Smooth muscle cell (in vitro differentiated cells): ENCODE data around the gene KRT6B. TPM values are rescaled to one million over a fixed set of nuclear protein-coding genes. Genes with fewer than 3 reads are reported as not detected.

ENCODE experiments used
- DNase-seq: peaks from one replicate; lab custom pipeline; 2025; ENCODE audit not compliant: unreplicated experiment; lab: John Stamatoyannopoulos, UW
- H2AFZ ChIP-seq: fragments of 200-600 bp; sonication (generic); 2 replicates; pipeline ENCODE4 v1.6.0; 2016; ENCODE audit warnings: antibody characterized with exemption, low read depth, mild to moderate bottlenecking
- H3F3A ChIP-seq: fragments of 200-600 bp; sonication (generic); 2 replicates; pipeline ENCODE4 v1.6.0; 2017; ENCODE audit warnings: antibody characterized with exemption, low read depth
- H3K27ac ChIP-seq: fragments of 200-600 bp; sonication (generic); 2 replicates; pipeline ENCODE4 v1.5.1; 2016; ENCODE audit warnings: low read depth, mild to moderate bottlenecking
- H3K27me3 ChIP-seq: fragments of 200-600 bp; sonication (generic); 2 replicates; pipeline ENCODE4 v1.6.1; 2016; ENCODE audit warnings: low read depth, mild to moderate bottlenecking
- H3K36me3 ChIP-seq: fragments of 200-600 bp; sonication (generic); 2 replicates; pipeline ENCODE4 v1.5.1; 2016; ENCODE audit warnings: low read depth
- H3K4me1 ChIP-seq: fragments of 200-600 bp; sonication (generic); 2 replicates; pipeline ENCODE4 v1.5.1; 2016; ENCODE audit warnings: low read depth
- H3K4me2 ChIP-seq: fragments of 200-600 bp; sonication (generic); 2 replicates; pipeline ENCODE4 v1.6.0; 2016; ENCODE audit warnings: mild to moderate bottlenecking
- H3K4me3 ChIP-seq: fragments of 200-600 bp; sonication (generic); 2 replicates; pipeline ENCODE4 v1.5.1; 2016; ENCODE audit warnings: mild to moderate bottlenecking
- H3K79me2 ChIP-seq: fragments of 200-600 bp; sonication (generic); 2 replicates; pipeline ENCODE4 v1.6.0; 2016; ENCODE audit warnings: low read depth, mild to moderate bottlenecking
- H3K9ac ChIP-seq: fragments of 200-600 bp; sonication (generic); 2 replicates; pipeline ENCODE4 v1.6.0; 2016; ENCODE audit warnings: low read depth
- H3K9me3 ChIP-seq: fragments of 200-600 bp; sonication (generic); replicated peaks from 2 replicates; pipeline ENCODE4 v1.5.1; 2016; ENCODE audit warnings: low read depth
- H4K20me1 ChIP-seq: fragments of 200-600 bp; sonication (generic); 2 replicates; pipeline ENCODE4 v1.6.0; 2016; ENCODE audit warnings: low read depth
- WGBS: methylation state at CpG from one replicate; pipeline ENCODE4 v1.1.7; 2016; ENCODE audit warnings: low lambda C conversion rate; 5-methylcytosine and 5-hydroxymethylcytosine counted together
- polyA plus RNA-seq: library from polyadenylated mRNA; unstranded; fragments of >200 nt; fragmentation: Nextera tagmentation; extraction: Ambion mirVana; gene quantifications from 2 replicates; pipeline ENCODE4 v1.2.1, GENCODE V29; 2016
- total RNA-seq: library from RNA; depleted of rRNA; stranded (reverse); fragments of >200 nt; gene quantifications from 2 replicates; pipeline ENCODE4 v1.2.3, GENCODE V29; 2014
- TF ChIP-seq, protein P1 (sequence below): fragments of 200-600 bp; sonication (generic); IDR thresholded peaks from 2 replicates; pipeline ENCODE4 v1.5.1; 2017; ENCODE audit warnings: borderline replicate concordance, mild to moderate bottlenecking, antibody characterized with exemption; ENCODE audit not compliant: insufficient read depth, poor library complexity, severe bottlenecking

Gene KRT6B
- total and polyA plus RNA-seq, 2 experiments from 2014 or later: 248 to 336 TPM

DNA sequence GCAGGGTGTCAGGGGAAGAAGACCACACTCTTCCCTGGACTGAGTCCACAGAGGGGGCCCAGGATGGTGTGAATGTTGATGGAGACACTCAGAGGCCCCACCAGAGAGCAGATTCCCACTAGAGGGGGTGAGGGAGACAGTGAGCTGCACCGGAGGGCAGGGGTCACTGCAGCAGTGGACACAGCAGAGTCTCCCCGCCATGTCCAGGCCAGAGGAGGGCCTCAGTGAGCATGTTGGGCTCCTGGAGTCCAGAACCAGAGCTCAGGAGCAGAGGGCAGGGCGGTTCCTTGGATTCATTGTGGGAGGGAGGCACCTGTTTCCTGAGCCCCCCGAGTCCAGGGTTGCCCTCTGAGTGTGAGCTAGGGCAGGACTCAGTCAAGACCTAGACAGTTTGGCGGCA is 44.0 kb downstream of the KRT6B start:
- DNase-seq: no peak
- H3K36me3 ChIP-seq: no peaks in the 10 kb centered on the region
- no peaks in the 10 kb centered on the region for H3F3A ChIP-seq
- TF ChIP-seq, protein P1, sequence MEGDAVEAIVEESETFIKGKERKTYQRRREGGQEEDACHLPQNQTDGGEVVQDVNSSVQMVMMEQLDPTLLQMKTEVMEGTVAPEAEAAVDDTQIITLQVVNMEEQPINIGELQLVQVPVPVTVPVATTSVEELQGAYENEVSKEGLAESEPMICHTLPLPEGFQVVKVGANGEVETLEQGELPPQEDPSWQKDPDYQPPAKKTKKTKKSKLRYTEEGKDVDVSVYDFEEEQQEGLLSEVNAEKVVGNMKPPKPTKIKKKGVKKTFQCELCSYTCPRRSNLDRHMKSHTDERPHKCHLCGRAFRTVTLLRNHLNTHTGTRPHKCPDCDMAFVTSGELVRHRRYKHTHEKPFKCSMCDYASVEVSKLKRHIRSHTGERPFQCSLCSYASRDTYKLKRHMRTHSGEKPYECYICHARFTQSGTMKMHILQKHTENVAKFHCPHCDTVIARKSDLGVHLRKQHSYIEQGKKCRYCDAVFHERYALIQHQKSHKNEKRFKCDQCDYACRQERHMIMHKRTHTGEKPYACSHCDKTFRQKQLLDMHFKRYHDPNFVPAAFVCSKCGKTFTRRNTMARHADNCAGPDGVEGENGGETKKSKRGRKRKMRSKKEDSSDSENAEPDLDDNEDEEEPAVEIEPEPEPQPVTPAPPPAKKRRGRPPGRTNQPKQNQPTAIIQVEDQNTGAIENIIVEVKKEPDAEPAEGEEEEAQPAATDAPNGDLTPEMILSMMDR: no peak
- H3K79me2 ChIP-seq: no peaks in the 10 kb centered on the region
- H3K4me1 ChIP-seq: no peaks in the 10 kb centered on the region
- H3K9ac ChIP-seq: no peak overlapping the region
- no peaks in the 10 kb centered on the region for H3K27me3 ChIP-seq
- no peak overlapping the region for H3K4me2 ChIP-seq
- no peaks in the 10 kb centered on the region for H4K20me1 ChIP-seq
- H2AFZ ChIP-seq: no peak overlapping the region
- H3K9me3 ChIP-seq: no peaks in the 10 kb centered on the region
- H3K4me3 ChIP-seq: no peak overlapping the region
- H3K27ac ChIP-seq: no peak overlapping the region
- 91% methylated on average over 5 of the region's 5 CpGs for WGBS

- Histone ChIP-seq H3K27me3 (no peaks in the 10 kb centered on the region), H3K9me3 (no peaks in the 10 kb centered on the region), H3K79me2 (no peaks in the 10 kb centered on the region)
Observed at GRCh38 chr12:52405922-52406385, 46.0 kb downstream of the KRT6B start, which contains the start of gene KRT82. TSS of gene KRT82 (minus strand) at chr12:52406335. CDS start at chr12:52406277, 58 bp downstream.

DNA sequence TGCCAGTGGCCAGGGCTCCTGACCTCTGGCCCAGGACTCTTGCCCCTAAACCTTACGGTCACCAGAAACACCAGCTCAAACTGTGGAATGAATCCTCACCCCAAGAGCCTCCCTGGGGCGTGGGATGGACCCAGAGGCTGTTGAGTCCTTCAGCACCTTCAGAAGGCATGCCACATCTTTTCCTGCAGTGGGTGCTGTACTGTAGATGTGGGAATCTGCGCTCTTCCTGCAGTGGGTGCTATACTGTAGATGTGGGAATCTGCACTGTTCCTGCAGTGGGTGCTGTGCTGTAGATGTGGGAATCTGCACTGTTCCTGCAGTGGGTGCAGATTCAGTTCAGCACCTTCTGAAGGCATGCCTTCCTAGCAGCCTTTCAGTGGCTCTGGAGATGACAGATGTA is 47.0 kb downstream of the KRT6B start:
- H3K9ac ChIP-seq: no peak overlapping the region
- no peaks in the 10 kb centered on the region for H3F3A ChIP-seq
- no peak overlapping the region for H3K4me2 ChIP-seq
- no peak overlapping the region for H2AFZ ChIP-seq
- H3K27ac ChIP-seq: no peak overlapping the region
- no peaks in the 10 kb centered on the region for H3K79me2 ChIP-seq
- 96% methylated on average over 3 of the region's 3 CpGs for WGBS
- H3K9me3 ChIP-seq: no peaks in the 10 kb centered on the region
- no peaks in the 10 kb centered on the region for H4K20me1 ChIP-seq
- H3K36me3 ChIP-seq: no peaks in the 10 kb centered on the region
- TF ChIP-seq, protein P1: no peak
- no peaks in the 10 kb centered on the region for H3K4me1 ChIP-seq
- no peaks in the 10 kb centered on the region for H3K27me3 ChIP-seq
- no peak overlapping the region for H3K4me3 ChIP-seq
- no peak for DNase-seq

More at GRCh38 chr12:52405922-52406385, 46.0 kb downstream of the KRT6B start, which contains the start of gene KRT82:
- TF ChIP-seq, protein P1: no peak
- no peak within 1 kb of the TSS for H2AFZ ChIP-seq
- no peak within 1 kb of the TSS for H3K9ac ChIP-seq
- no peaks in the 10 kb centered on the region for H3F3A ChIP-seq
- no peaks in the 10 kb centered on the region for H4K20me1 ChIP-seq
- 95% methylated on average over 14 of the region's 14 CpGs for WGBS
- no peak within 1 kb of the TSS for H3K27ac ChIP-seq
- H3K4me3 ChIP-seq: no peak within 1 kb of the TSS
- DNase-seq: no peak
- H3K4me2 ChIP-seq: no peak within 1 kb of the TSS
- no peaks in the 10 kb centered on the region for H3K36me3 ChIP-seq
- no peaks in the 10 kb centered on the region for H3K4me1 ChIP-seq

- H2AFZ ChIP-seq: no peak overlapping the region
- no peak for DNase-seq
- H3K4me1 ChIP-seq: no peaks in the 10 kb centered on the region
- H3K79me2 ChIP-seq: no peaks in the 10 kb centered on the region
- H3K9ac ChIP-seq: no peak overlapping the region
- TF ChIP-seq, protein P1: no peak
- H3K27me3 ChIP-seq: no peaks in the 10 kb centered on the region
- H3K4me3 ChIP-seq: no peak overlapping the region
- no peaks in the 10 kb centered on the region for H3F3A ChIP-seq
- no peak overlapping the region for H3K4me2 ChIP-seq
- 94% methylated on average over 9 of the region's 9 CpGs for WGBS
- H4K20me1 ChIP-seq: no peaks in the 10 kb centered on the region
- H3K27ac ChIP-seq: no peak overlapping the region
- no peaks in the 10 kb centered on the region for H3K9me3 ChIP-seq
- H3K36me3 ChIP-seq: no peaks in the 10 kb centered on the region
Observed at GRCh38 chr12:52403561-52403960, 48.4 kb downstream of the KRT6B start.
